GM21528 (cell line): ENCODE data around the gene TRIM34.
A peak's percentile ranks its signal among the peaks of the same experiment; 100 is the strongest.
"Not testable (repeated sequence)": the region's sequence is repeated elsewhere in the genome, so short reads cannot be mapped to it uniquely, and the experiment has no call there.

ENCODE experiments used
- ATAC-seq: cut with Tn5 transposase; IDR thresholded peaks from one replicate; pipeline ENCODE4 v1.9.1; 2021; ENCODE audit warnings: mild to moderate bottlenecking, moderate library complexity; ENCODE audit not compliant: unreplicated experiment, low FRiP score

The TRIM34 gene, protein sequence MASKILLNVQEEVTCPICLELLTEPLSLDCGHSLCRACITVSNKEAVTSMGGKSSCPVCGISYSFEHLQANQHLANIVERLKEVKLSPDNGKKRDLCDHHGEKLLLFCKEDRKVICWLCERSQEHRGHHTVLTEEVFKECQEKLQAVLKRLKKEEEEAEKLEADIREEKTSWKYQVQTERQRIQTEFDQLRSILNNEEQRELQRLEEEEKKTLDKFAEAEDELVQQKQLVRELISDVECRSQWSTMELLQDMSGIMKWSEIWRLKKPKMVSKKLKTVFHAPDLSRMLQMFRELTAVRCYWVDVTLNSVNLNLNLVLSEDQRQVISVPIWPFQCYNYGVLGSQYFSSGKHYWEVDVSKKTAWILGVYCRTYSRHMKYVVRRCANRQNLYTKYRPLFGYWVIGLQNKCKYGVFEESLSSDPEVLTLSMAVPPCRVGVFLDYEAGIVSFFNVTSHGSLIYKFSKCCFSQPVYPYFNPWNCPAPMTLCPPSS

GRCh38 chr11:5624489-5625279, at the start of gene TRIM34:
Gene TRIM34 (plus strand): TSS chr11:5625001. CDS start chr11:5632332, 7,331 bp downstream.
- peak; percentile 98 for ATAC-seq

GRCh38 chr11:5575152-5575551, 49.6 kb upstream of the TRIM34 start:
- no peak for ATAC-seq

DNA sequence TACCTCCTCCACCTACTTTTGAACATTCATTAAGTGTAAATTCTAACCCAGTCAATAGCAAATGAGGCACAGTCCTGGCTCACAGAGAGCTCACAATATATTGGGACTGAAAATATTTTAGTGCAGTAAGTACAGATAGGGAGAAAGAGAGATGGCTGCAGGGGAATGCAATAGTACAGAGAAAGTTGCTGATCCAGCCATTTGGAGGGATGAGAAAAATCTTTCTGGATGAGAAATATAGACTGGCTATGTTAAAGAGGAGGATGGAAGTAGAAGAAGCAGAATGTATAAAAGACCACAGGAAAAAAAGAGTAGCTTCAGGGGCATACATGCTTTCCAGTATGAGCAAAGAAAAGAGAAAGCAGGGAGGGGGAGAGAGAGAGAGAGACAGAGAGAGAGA, 47.7 kb upstream of the TRIM34 start:
- no peak for ATAC-seq

DNA sequence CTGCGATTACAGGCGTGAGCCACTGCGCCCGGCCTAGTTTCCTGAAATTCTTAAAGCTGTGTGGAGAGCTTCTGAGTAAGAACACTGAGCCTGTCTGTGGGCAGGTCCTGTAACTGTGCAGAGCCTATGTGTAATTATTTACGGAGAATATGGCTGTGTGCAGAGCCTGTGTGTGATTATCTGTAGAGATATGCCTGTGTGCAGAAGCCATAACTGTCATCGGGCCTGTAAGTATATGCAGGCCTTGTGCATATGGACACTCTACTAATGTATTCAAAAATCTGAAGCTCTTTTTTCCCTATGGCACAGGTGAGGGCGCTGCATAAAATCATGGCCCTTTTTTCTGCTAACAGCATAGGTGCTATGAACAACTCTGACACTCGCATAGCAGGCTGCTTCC, 44.2 kb upstream of the TRIM34 start, which contains the start of gene OR52B6:
OR52B6 (plus strand) TSS at position 301 of the 400 bp plus-strand sequence; CDS start at position 301, 0 bp downstream.
- no peak for ATAC-seq

DNA sequence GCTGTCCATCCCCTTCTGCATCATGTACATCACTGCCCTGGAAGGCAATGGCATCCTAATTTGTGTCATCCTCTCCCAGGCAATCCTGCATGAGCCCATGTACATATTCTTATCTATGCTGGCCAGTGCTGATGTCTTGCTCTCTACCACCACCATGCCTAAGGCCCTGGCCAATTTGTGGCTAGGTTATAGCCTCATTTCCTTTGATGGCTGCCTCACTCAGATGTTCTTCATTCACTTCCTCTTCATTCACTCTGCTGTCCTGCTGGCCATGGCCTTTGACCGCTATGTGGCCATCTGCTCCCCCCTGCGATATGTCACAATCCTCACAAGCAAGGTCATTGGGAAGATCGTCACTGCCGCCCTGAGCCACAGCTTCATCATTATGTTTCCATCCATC, 43.8 kb upstream of the TRIM34 start:
- ATAC-seq: no peak

GRCh38 chr11:5584458-5584857, 40.3 kb upstream of the TRIM34 start:
- ATAC-seq: not testable (repeated sequence)

DNA sequence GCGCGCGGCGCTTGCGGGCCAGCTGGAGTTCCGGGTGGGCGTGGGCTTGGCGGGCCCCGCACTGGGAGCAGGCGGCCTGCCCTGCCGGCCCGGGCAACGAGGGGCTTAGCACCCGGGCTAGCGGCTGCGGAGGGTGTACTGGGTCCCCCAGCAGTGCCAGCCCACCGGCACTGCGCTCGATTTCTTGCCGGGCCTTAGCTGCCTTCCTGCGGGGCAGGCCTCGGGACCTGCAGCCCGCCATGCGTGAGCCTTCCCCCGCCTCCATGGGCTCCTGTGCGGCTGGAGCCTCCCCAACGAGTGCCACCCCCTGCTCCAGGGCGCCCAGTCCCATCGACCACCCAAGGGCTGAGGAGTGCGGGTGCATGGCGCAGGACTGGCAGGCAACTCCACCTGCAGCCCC, 34.9 kb upstream of the TRIM34 start:
- ATAC-seq: not testable (repeated sequence)

GRCh38 chr11:5591613-5592012, 33.2 kb upstream of the TRIM34 start:
- no peak for ATAC-seq

DNA sequence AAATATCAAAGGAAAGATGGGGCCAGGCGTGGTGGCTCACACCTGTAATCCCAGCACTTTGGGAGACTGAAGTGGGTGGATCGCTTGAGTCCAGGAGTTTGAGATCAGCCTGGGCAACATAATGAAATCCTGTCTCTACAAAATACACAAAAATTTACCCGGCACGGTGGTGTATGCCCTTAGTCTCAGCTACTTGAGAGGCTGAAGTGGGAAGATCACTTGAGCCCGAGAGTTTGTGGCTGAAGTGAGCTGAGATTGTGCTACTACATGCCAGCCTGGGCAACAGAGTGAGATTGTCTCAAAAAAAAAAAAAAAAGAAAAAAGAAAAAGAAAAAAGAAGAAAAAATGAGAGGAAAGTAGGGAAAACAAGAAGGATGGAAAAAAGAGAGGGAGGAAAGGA, 32.2 kb upstream of the TRIM34 start:
- ATAC-seq: no peak

DNA sequence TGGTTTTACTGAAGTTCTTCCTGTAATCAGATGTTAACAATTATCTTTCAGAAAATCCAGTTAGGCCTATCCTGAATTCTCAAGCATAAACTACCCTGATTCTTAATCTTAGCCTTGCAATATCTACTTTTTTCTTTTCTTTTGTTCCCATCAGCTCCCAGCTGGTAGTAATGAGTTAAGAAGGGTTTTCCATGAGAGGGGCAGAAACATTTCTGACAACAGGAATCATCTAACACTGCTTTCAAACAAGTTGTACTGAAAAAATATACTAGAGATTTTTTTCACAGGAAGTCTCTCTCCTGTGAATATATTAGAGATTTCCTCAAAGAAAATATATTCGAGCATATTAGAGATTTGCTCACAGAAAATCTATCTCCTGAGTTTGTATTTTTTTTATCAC, 31.7 kb upstream of the TRIM34 start:
- ATAC-seq: no peak

DNA sequence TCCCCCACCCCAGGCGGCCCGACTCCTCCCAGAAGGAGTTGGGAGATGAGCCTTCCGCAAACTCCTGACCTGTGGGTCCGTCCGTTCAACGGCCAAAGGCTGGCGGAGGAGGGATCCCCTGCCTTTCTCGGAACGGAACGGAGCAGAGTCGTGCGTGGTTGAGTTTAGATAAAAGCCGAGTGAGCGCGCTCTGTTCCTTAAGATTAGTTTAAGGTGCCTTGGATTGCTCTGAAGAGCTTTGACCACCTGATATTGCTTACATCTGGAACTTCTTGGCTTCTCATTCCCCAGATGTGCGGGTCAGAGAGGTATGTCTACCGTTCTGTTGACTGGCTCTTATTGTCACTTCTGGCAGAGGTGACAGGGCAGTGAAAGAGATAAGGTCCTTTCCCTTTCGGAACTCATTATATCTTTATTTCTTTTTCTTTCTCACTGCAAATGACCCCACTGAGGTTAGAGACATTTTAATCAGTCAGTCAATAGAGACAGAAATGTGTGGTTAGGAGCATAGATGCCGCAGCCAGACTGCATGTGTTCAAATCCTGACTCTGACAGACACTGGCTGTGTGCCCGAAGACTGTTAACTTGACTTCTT, 28.1 kb upstream of the TRIM34 start, which contains the start of gene TRIM6:
TRIM6 (plus strand) TSS at position 31 of the 595 bp plus-strand sequence; CDS start at position 292, 261 bp downstream.
- peak; percentile 53 for ATAC-seq

- no peak for ATAC-seq
Observed at GRCh38 chr11:5597953-5598352, 26.8 kb upstream of the TRIM34 start.

DNA sequence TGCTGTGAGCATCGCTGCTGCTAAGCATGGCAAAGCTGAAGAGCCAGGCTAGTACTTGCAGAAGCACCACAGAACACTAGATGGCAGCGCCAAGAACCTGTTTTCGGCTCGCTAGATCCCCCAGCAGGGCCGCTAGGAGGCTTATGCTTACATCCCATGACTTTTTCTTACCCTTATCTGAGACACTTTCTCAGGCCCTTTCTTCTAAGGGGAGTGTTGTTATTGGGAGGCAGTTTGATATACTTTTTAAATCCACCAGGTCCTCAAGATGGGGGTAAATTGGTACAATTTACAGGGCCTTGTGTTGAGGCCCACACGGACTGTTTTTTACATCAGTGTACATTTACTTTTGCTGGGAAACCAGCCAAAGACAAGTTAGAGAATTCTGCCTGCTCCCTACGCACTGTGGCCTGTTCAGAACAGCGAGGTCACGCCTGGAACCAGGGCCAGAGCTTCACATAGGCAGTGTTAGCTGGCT, 24.4 kb upstream of the TRIM34 start:
- peak; percentile 86 for ATAC-seq

DNA sequence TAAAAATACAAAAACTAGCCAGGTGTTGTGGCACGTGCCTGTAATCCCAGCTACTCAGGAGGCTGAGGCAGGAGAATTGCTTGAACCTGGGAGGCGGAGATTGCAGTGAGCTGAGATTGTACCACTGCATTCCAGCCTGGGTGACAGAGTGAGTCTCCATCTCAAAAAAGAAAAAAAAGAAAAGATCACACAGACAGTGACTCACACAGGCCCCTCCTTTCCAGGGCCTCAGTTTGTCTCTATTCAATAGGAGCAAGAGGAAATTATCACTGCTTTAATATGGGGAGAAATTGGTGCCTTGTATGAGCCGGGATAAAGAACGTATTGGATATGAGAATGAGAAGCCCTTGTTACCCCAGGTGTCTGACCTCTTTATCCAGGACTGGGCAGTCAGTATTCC, 22.0 kb upstream of the TRIM34 start:
- ATAC-seq: not testable (repeated sequence)

DNA sequence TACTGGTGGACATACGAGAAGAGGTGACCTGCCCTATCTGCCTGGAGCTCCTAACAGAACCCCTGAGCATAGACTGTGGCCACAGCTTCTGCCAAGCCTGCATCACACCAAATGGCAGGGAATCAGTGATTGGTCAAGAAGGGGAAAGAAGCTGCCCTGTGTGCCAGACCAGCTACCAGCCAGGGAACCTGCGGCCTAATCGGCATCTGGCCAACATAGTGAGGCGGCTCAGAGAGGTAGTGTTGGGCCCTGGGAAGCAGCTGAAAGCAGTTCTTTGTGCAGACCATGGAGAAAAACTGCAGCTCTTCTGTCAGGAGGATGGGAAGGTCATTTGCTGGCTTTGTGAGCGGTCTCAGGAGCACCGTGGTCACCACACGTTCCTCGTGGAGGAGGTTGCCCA, 21.5 kb upstream of the TRIM34 start:
- ATAC-seq: no peak

- no peak for ATAC-seq
Observed at GRCh38 chr11:5604896-5605295, 19.9 kb upstream of the TRIM34 start.

GRCh38 chr11:5605849-5606248, 19.0 kb upstream of the TRIM34 start:
- ATAC-seq: no peak

DNA sequence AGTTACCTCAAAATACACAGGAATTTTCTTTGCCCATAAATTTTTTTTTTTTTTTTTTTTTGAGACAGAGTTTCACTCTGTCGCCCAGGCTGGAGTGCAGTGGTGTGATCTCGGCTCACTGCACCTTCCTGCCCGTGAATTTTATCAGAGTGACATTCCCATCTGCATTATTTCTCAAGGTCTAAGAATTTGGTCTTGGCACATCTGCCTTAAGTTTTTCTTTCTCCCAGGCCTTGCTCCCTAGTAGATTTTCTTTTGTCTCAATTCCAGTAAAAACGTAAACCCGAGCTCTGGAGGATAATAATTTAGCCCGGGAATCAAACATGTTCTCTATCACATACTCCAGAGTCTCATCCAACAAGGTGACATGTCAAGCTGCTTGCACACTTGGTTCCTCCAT, 16.0 kb upstream of the TRIM34 start:
- no peak for ATAC-seq

DNA sequence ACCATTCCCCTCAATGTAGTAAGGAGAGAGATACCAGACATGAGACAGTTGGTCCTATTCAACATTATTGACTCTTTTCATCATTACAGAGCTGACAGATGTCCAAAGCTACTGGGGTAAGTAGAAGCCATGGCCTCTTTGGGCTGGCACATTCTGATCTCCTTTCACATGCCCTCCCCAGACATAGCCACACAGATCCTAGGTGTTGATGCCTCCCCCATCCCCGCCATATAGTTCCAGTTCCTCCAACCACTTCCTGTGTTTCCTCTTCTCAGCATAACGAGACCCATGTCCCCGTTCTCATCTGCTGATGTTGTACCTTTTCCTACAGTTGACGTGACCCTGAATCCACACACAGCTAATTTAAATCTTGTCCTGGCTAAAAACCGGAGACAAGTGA, 14.4 kb upstream of the TRIM34 start:
- ATAC-seq: no peak

DNA sequence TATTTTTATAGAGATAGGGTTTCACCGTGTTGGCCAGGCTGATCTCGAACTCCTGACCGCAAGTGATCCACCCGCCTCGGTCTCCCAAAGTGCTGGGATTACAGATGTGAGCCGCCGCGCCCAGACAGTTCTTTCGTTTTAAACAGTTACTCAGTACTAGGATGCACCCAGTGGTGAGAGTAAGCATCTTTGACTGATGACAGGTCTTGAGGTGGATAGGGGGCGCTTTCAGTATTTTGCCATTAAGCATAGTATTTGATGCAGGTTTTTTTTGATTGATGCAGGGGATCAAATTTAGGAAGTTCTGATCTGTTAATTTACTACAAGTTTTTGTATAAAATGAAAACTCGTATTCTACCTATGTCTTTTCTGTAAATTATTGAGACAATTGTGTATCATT, 13.2 kb upstream of the TRIM34 start:
- ATAC-seq: no peak

DNA sequence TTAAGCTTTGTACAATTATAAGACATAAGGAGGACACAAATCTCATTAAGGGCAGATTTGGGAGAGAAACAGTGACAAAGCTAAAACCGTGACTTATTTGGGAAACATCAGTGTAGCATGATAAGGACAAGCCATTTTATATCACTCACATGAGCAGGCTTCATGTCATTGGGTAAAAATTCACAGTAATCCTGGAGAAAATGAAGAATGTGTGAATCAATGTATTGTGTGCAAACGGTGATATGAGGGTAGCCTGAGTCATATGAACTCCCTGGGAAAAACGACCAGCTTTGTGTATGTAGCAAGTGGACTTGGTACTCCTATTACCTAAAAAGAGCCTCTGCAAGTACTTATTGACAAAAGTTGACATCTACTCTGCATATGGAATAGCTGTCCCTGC, 6.0 kb upstream of the TRIM34 start:
- no peak for ATAC-seq
